DMS 273 (cell line): ENCODE results near the gene YIPF5.

Experiments
- DNase-seq: peaks from one replicate; lab custom pipeline; 2025; ENCODE audit not compliant: unreplicated experiment; lab: John Stamatoyannopoulos, UW

Gene YIPF5

GRCh38 chr5:144170276-144171024 is at the start of gene YIPF5, which contains the start of gene KCTD16:
YIPF5 (minus strand) TSS chr5:144170659; CDS start chr5:144169955, 704 bp downstream.
KCTD16 (plus strand) TSS chr5:144170873.
- DNase-seq: peak; percentile 99

DNA sequence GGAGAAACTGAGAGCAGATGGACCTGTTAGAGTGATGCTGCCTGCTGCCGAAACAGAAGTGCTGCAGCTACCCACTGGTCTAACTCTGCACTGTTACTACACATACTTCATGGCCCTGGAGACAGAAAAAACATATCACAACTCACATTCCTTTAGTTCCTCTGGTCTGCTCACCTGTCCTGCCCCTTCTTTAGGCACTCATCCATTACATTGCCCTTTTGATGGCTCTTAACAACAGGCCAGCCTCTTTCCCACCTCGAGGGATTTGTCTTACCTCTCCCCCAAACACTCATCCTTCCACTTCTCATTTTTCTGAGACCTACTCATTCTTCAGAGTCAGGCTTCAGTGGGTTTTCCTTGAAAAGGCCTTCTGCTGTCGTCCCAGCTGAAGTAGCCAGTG is 49.4 kb upstream of the YIPF5 start:
- no peak for DNase-seq

DNA sequence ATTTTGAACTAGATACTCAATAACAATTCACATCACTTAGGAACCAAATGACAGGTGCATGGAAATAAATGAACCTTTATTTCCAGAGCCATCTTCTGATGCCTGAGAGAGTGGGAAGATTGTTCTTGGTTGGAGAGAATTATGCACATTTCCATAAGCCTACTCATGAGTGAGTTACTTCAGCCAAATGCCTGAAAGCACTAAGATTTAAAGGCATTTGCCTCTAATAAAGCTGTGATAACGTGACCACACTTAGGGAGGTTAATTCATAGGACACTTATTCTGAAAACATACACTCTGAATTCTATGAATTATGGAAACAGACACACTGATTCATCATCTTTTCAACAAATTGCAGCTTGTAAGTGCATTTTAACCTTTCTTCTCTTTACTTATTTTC is 40.2 kb upstream of the YIPF5 start:
- DNase-seq: no peak

- DNase-seq: peak; percentile 78
Observed at GRCh38 chr5:144209361-144209760, 38.9 kb upstream of the YIPF5 start.

DNA sequence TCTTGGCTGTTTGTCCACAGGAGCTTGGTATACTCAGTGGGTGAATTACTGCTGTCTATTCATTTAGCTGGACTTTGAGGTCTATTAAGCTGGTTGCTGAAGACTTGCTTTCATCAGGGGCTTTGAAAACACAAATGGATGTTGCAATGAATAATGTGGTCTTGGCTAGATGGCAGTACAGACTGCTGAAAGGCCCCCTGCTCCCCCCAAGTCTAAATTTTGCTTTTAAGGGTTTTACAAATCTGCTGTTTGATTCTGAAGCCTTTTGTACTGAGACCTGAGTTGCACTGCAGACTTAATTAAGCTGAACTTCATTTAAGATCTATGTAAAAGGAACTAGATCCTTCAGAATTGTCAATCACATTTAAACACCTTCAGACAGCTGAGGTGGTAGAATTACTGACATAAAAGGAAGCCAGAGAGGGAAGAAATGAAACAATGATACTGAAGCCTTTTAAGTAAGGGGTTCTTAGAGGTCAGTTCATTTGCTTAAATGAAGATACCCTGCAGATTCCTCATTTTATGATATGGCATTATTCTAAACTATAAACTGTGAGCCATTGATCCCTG is 37.5 kb upstream of the YIPF5 start:
- DNase-seq: peak; percentile 23

GRCh38 chr5:144206141-144206540 is 35.7 kb upstream of the YIPF5 start:
- no peak for DNase-seq

DNA sequence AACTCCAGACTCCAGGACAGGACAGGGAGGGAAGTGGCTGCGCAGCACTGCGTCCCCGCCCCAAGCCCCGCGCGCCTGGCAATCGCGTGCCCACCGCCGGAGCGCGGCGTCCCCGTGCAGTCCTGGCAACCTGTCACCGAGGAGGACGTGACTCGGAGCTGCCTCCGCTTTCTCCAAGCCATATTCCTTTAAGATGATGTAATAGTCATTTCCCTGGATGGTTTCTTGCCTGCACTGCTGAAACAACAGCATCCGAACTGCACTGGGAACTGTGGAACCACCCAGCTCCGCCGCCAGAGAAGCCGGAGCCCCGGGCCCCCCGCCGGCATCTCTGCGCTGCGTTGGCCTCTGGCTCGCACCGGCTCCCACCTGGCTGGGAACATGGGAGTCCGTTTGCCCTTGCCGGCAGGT is 34.7 kb upstream of the YIPF5 start:
- DNase-seq: peak; percentile 43

DNA sequence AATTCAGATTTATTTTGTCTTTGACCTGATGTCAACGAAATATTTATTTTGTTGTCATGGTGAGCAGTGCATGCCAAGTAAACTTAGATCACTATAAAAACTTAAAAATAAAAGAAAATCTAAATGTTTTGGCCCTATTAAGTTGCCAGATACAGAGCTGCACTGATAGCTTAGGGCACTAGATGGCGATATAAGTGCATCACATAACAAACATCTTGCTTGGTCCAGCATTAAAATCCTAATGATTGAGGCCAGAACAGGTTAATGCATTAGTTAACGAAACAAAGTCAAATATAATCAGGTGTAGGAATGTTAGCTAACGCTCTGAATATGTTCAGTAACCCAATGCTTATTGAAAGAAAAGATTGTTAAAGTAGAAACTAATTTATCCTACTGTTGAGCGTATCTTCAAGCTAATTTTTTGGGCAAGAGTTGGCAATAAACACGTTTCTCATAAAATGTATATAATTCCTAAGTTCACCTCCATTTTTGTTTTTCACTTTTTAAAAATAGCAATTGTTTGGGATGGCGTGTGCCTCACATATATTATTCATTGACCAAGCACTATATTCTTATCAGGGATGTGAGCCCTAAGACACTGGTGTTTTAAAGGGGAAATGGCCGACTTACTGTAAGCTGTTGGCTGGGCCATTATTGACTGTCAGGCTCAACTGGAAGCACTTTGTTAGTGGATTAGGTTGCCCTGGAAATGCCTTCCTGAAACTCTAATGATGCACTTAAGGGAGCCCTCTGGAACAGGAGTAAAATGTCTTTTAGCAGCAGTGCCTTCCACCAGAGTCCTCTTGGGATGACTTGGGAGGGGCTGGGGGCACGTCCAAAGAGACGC is 33.5 kb upstream of the YIPF5 start:
- DNase-seq: peak; percentile 79

DNA sequence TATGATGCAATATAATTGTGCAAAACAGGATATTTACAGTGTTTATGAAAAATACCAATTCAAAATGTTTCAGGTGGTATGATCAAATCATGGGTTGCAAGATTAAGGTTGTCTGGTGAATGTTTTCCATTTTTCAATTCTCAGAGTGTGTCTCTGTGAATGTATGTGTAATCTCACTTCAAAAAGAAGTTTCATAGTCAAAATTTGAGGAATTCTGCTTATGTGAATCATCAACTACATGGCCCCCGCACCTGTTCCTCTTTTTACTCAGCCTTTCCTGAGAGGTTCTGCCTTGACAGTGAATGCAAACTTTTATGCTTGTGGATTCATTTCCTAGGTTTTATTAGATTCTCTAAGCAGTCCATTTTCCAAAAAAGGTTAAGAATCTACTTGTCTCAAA is 32.3 kb upstream of the YIPF5 start:
- DNase-seq: no peak

GRCh38 chr5:144202072-144202471 is 31.6 kb upstream of the YIPF5 start:
- peak; percentile 34 for DNase-seq

GRCh38 chr5:144201588-144201987 is 31.1 kb upstream of the YIPF5 start:
- DNase-seq: no peak

- DNase-seq: no peak
Observed at GRCh38 chr5:144198386-144198785, 27.9 kb upstream of the YIPF5 start.

GRCh38 chr5:144196612-144197011 is 26.2 kb upstream of the YIPF5 start:
- no peak for DNase-seq

GRCh38 chr5:144195448-144195847 is 25.0 kb upstream of the YIPF5 start:
- no peak for DNase-seq

- no peak for DNase-seq
Observed at GRCh38 chr5:144194144-144194543, 23.7 kb upstream of the YIPF5 start.

DNA sequence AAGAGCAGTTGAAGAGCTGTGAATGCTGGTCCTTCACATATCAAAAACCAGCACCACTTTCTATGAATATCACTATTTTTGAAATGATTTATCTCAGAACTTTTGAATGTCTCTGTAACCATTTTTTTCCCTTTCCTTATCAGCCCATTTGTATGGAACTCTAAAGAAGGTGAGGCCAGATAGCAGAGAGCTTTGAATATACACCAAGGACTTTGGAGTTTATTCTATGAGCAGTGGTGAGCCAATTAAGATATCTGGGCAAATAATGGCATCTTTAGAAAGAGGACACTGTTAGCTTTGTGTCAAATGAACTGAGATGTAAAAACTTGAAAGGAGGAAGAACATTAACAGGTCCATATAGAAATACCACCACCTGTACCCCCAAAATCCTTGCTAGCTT is 22.2 kb upstream of the YIPF5 start:
- DNase-seq: no peak

- peak; percentile 72 for DNase-seq
Observed at GRCh38 chr5:144191998-144192397, 21.5 kb upstream of the YIPF5 start.

DNA sequence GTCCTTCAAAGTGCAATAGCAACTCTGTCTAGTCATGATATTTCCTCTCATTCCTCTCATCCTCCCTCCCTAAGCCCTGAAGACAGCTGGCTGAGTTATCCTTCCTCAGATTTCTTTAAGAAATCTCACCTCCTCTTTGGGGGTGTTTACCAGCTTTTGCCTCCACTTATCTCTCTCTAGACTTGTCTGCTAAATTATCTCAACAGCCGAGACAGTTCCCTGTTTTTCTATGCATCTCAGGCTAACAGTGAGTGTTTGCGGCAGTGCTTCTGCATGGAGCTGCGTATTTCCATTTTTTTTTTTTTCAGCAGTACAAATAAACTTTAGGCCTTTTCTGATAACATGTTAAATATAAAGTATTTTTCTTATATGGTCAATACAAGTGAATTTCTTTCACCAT is 21.1 kb upstream of the YIPF5 start:
- no peak for DNase-seq

DNA sequence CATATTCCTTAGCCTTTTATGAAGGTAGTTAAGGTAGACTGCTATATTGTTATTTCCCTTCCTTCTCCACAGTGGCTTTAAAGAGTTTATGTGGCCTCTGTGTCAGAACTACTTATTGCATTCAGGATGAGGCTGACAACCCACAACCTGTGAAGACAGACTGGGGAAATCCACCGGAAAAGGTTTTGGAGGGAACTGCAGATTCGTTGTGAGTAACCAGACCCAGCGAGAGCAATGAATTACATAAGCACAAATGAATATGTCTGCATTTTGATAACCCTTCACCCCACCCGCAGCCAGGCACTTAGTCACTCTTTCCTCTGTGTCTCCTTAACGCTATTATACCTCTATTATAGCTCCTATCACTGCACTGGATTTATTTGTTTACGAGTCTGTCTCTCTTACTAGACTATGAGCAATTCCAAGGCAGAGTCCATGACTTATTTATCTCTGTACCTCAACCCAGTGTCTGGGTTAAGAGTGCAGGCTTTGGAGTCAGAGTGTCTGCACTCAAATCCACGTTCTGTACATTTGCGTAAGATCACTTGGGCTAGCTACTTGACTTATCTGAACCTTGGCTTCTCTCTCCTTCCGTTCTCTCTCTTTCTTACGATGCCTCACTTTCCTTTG is 19.5 kb upstream of the YIPF5 start:
- no peak for DNase-seq

- DNase-seq: peak; percentile 16
Observed at GRCh38 chr5:144187699-144188294, 17.3 kb upstream of the YIPF5 start.
